Activated T-helper 1 cell treated with anti-CD3 and anti-CD28 coated beads, Interleukin-12 subunit alpha, Interleukin-12 subunit beta, Interleukin-2, Interleukin-4 antibody, amounts not matched to agents 30 ng/mL and 10 ng/mL and 1 ng/mL, durations not matched to agents 14 hours and 24 hours and 36 hours (primary cell): ENCODE results near the gene FAM131C. TPM values are rescaled to one million over a fixed set of nuclear protein-coding genes. Genes with fewer than 3 reads are reported as not detected.

Source experiments
- DNase-seq: peaks from one replicate; pipeline ENCODE4 v3.0.0; 2021; ENCODE audit warnings: low spot score
- H3K27ac Mint-ChIP-seq: one replicate; pipeline ENCODE4 v1.8.0; 2021; ENCODE audit warnings: mild to moderate bottlenecking, mixed read lengths
- H3K27me3 Mint-ChIP-seq: one replicate; pipeline ENCODE4 v1.8.0; 2022; ENCODE audit warnings: mild to moderate bottlenecking, moderate library complexity, mixed read lengths; ENCODE audit not compliant: insufficient read depth
- H3K36me3 Mint-ChIP-seq: one replicate; pipeline ENCODE4 v1.8.0; 2021; ENCODE audit warnings: low read depth, mixed read lengths
- H3K4me1 Mint-ChIP-seq: one replicate; pipeline ENCODE4 v1.8.0; 2021; ENCODE audit warnings: low read depth, mixed read lengths
- H3K4me3 Mint-ChIP-seq: one replicate; pipeline ENCODE4 v1.8.0; 2021; ENCODE audit warnings: mild to moderate bottlenecking, moderate library complexity, mixed read lengths
- H3K9me3 Mint-ChIP-seq: one replicate; pipeline ENCODE4 v1.8.0; 2021; ENCODE audit warnings: mixed read lengths
- intact Hi-C: fragments of 100-400 bp; cut with micrococcal nuclease; formaldehyde crosslinking; loops from one replicate; pipeline ENCODE4 v1.15.1; 2024
- total RNA-seq: library from RNA; stranded (reverse); gene quantifications from 2 replicates; pipeline ENCODE4 v1.2.3, GENCODE V29; 2022

Gene FAM131C
- total RNA-seq, 1 donor from 2014 or later, result 0.57 TPM

- H3K27ac Mint-ChIP-seq, result no peak overlapping the region
- peaks cover 12% of the 10 kb centered on the region for H3K27me3 Mint-ChIP-seq
- DNase-seq, result no peak
- H3K36me3 Mint-ChIP-seq, result no peaks in the 10 kb centered on the region
- H3K4me1 Mint-ChIP-seq, result no peaks in the 10 kb centered on the region
- intact Hi-C loops, result no loop called here
- H3K4me3 Mint-ChIP-seq, result no peak overlapping the region
- H3K9me3 Mint-ChIP-seq, result no peaks in the 10 kb centered on the region
These were observed 19.6 kb upstream of the FAM131C start for GRCh38 chr1:16092923-16093511.

GRCh38 chr1:16092097-16092922 is 18.9 kb upstream of the FAM131C start:
- Mint-ChIP-seq H3K4me1 (no peaks in the 10 kb centered on the region), H3K27ac (no peak overlapping the region), H3K36me3 (no peaks in the 10 kb centered on the region), H3K9me3 (no peaks in the 10 kb centered on the region), H3K4me3 (no peak overlapping the region), H3K27me3 (peaks cover 12% of the 10 kb centered on the region)
- no peak for DNase-seq
- intact Hi-C loops, result no loop called here

GRCh38 chr1:16091296-16091695 is 17.8 kb upstream of the FAM131C start:
- Mint-ChIP-seq H3K4me3 (no peak overlapping the region), H3K9me3 (no peaks in the 10 kb centered on the region), H3K36me3 (no peaks in the 10 kb centered on the region), H3K27ac (no peak overlapping the region), H3K4me1 (no peaks in the 10 kb centered on the region), H3K27me3 (peaks cover 7% of the 10 kb centered on the region)
- no peak for DNase-seq
- intact Hi-C loops, result no loop called here

- H3K4me1 Mint-ChIP-seq, result no peaks in the 10 kb centered on the region
- no peaks in the 10 kb centered on the region for H3K36me3 Mint-ChIP-seq
- no peak overlapping the region for H3K27ac Mint-ChIP-seq
- intact Hi-C loops, result no loop called here
- no peak overlapping the region for H3K4me3 Mint-ChIP-seq
- no peak for DNase-seq
- H3K27me3 Mint-ChIP-seq, result peaks cover 7% of the 10 kb centered on the region
- H3K9me3 Mint-ChIP-seq, result no peaks in the 10 kb centered on the region
These were observed 16.8 kb upstream of the FAM131C start for GRCh38 chr1:16090076-16090826.

- DNase-seq, result no peak
- Mint-ChIP-seq H3K27me3 (peaks cover 6% of the 10 kb centered on the region), H3K4me1 (no peaks in the 10 kb centered on the region), H3K9me3 (no peaks in the 10 kb centered on the region), H3K36me3 (no peaks in the 10 kb centered on the region), H3K4me3 (no peak overlapping the region), H3K27ac (no peak overlapping the region)
- intact Hi-C loops, result no loop called here
These were observed 15.5 kb upstream of the FAM131C start for GRCh38 chr1:16088996-16089395.

GRCh38 chr1:16088351-16088911 is 15.0 kb upstream of the FAM131C start:
- Mint-ChIP-seq H3K4me1 (no peaks in the 10 kb centered on the region), H3K27ac (no peak overlapping the region), H3K9me3 (no peaks in the 10 kb centered on the region), H3K27me3 (peaks cover 4% of the 10 kb centered on the region), H3K4me3 (no peak overlapping the region), H3K36me3 (no peaks in the 10 kb centered on the region)
- intact Hi-C loops, result no loop called here
- no peak for DNase-seq

- intact Hi-C loops, result no loop called here
- H3K4me3 Mint-ChIP-seq, result no peak overlapping the region
- no peaks in the 10 kb centered on the region for H3K9me3 Mint-ChIP-seq
- H3K27ac Mint-ChIP-seq, result no peak overlapping the region
- DNase-seq, result no peak
- no peaks in the 10 kb centered on the region for H3K36me3 Mint-ChIP-seq
- H3K27me3 Mint-ChIP-seq, result peaks cover 4% of the 10 kb centered on the region
- H3K4me1 Mint-ChIP-seq, result no peaks in the 10 kb centered on the region
These were observed 14.3 kb upstream of the FAM131C start for GRCh38 chr1:16087733-16088132.

- H3K36me3 Mint-ChIP-seq, result no peaks in the 10 kb centered on the region
- no peak for DNase-seq
- H3K4me3 Mint-ChIP-seq, result no peak overlapping the region
- H3K9me3 Mint-ChIP-seq, result no peaks in the 10 kb centered on the region
- no peaks in the 10 kb centered on the region for H3K4me1 Mint-ChIP-seq
- H3K27ac Mint-ChIP-seq, result no peak overlapping the region
- H3K27me3 Mint-ChIP-seq, result peaks cover 2% of the 10 kb centered on the region
- intact Hi-C loops, result no loop called here
These were observed 12.1 kb upstream of the FAM131C start for GRCh38 chr1:16085522-16085921.

- Mint-ChIP-seq H3K27ac (no peak overlapping the region), H3K4me3 (no peak overlapping the region), H3K36me3 (no peaks in the 10 kb centered on the region), H3K27me3 (peaks cover 2% of the 10 kb centered on the region), H3K9me3 (no peaks in the 10 kb centered on the region), H3K4me1 (peaks cover 8% of the 10 kb centered on the region)
- intact Hi-C loops, result no loop called here
- DNase-seq, result no peak
These were observed 10.0 kb upstream of the FAM131C start for GRCh38 chr1:16083486-16083885.

- DNase-seq, result peak; percentile 44
- Mint-ChIP-seq H3K27ac (no peak overlapping the region), H3K36me3 (no peaks in the 10 kb centered on the region), H3K9me3 (no peaks in the 10 kb centered on the region), H3K4me1 (peaks cover 8% of the 10 kb centered on the region), H3K4me3 (no peak overlapping the region), H3K27me3 (peaks cover 2% of the 10 kb centered on the region)
- intact Hi-C loops, result no loop called here
These were observed 9.0 kb upstream of the FAM131C start for GRCh38 chr1:16082283-16083038.

GRCh38 chr1:16081636-16082035 is 8.2 kb upstream of the FAM131C start:
- no peak for DNase-seq
- Mint-ChIP-seq H3K4me1 (peaks cover 8% of the 10 kb centered on the region), H3K27me3 (no peaks in the 10 kb centered on the region), H3K9me3 (no peaks in the 10 kb centered on the region), H3K4me3 (no peak overlapping the region), H3K36me3 (no peaks in the 10 kb centered on the region), H3K27ac (no peak overlapping the region)
- intact Hi-C loops, result no loop called here

- intact Hi-C loops, result no loop called here
- Mint-ChIP-seq H3K27ac (no peak overlapping the region), H3K4me3 (no peak overlapping the region), H3K9me3 (no peaks in the 10 kb centered on the region), H3K36me3 (no peaks in the 10 kb centered on the region), H3K27me3 (no peaks in the 10 kb centered on the region), H3K4me1 (peaks cover 8% of the 10 kb centered on the region)
- no peak for DNase-seq
These were observed 7.1 kb upstream of the FAM131C start for GRCh38 chr1:16080422-16081150.
